KOPT-K1 (cell line): ENCODE results near the gene SPHK2.

Experiments used
- H3K27ac ChIP-seq: fragments of 200-600 bp; sonication (generic); 2 replicates; pipeline ENCODE4 v1.5.1; 2016; ENCODE audit warnings: antibody characterized with exemption, mild to moderate bottlenecking, low read depth, low read length; ENCODE audit not compliant: poor library complexity, severe bottlenecking
- H3K36me3 ChIP-seq: fragments of 200-600 bp; sonication (generic); 2 replicates; pipeline ENCODE4 v1.5.1; 2017; ENCODE audit warnings: antibody characterized with exemption, mild to moderate bottlenecking, low read length, moderate library complexity; ENCODE audit not compliant: insufficient read depth
- H3K9me3 ChIP-seq: fragments of 200-600 bp; sonication (generic); 2 replicates; pipeline ENCODE4 v1.5.1; 2017; ENCODE audit warnings: antibody characterized with exemption, low read length, mild to moderate bottlenecking; ENCODE audit not compliant: insufficient read depth, poor library complexity, severe bottlenecking

SPHK2 gene

GRCh38 chr19:48596679-48597465 lies 22.4 kb upstream of the SPHK2 start:
- H3K9me3 ChIP-seq: no peaks in the 10 kb centered on the region
- H3K36me3 ChIP-seq: no peaks in the 10 kb centered on the region
- H3K27ac ChIP-seq: no peak overlapping the region

GRCh38 chr19:48598996-48599700 lies 20.2 kb upstream of the SPHK2 start:
- Histone ChIP-seq H3K36me3 (no peaks in the 10 kb centered on the region), H3K27ac (no peak overlapping the region), H3K9me3 (no peaks in the 10 kb centered on the region)

DNA sequence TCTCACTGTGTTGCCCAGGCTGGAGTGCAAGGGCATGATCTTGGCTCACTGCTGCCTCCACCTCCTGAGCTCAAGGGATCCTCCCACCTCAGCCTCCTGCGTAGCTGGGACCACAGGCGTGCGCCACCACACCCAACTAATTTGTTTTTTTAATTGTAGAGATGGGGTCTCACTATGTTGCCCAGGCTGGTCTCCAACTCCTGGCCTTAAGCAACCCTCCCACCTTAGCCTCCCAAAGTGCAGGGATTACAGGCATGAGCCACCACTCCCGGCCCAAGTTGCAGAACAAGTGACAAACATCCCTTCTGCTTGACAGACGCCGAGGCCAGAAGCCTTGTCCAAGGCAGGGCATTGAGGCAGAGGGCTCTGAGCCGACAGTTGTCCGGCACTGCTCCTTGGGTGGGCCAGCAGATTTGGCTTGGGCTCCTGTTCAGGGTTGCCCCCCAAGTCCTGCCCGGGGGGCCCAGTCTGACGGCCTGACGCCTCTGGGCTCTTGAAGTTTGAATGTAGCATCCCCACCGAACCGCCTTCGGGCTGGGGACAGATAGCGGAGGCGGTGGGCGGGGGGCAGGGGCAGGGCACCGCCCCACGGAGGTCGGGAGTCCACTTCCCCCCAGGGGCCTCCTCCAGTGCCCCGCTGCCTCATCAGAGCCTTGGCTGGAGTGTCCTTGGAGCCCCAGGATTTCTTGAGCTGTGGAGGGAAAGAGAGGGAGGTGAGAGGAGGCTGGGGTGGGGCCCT lies 18.5 kb upstream of the SPHK2 start:
- Histone ChIP-seq H3K36me3 (no peaks in the 10 kb centered on the region), H3K27ac (no peak overlapping the region), H3K9me3 (no peaks in the 10 kb centered on the region)

DNA sequence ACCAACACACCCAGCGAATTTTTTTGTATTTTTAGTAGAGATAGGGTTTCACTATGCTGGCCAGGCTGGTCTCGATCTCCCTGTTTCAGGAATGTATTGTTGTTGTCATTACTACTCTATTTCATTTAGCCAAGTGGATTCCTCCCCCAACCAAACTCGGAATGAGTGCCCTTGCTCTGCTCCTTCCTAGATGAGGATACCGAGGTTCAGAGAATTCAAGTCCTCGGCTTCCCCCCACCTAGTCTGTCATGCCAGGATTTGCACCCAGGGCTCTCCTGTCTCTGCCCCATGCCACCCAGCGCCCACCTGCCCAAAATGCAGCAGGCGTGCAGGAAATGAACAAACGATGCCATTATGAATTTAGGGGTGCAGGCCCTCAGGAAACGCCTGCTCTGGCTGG lies 16.3 kb upstream of the SPHK2 start:
- Histone ChIP-seq H3K9me3 (no peaks in the 10 kb centered on the region), H3K27ac (no peak overlapping the region), H3K36me3 (no peaks in the 10 kb centered on the region)

- Histone ChIP-seq H3K36me3 (no peaks in the 10 kb centered on the region), H3K9me3 (no peaks in the 10 kb centered on the region), H3K27ac (no peak overlapping the region)
These were observed 15.9 kb upstream of the SPHK2 start for GRCh38 chr19:48603449-48603848.

GRCh38 chr19:48603850-48604249 lies 15.5 kb upstream of the SPHK2 start:
- H3K36me3 ChIP-seq: no peaks in the 10 kb centered on the region
- no peak overlapping the region for H3K27ac ChIP-seq
- no peaks in the 10 kb centered on the region for H3K9me3 ChIP-seq

DNA sequence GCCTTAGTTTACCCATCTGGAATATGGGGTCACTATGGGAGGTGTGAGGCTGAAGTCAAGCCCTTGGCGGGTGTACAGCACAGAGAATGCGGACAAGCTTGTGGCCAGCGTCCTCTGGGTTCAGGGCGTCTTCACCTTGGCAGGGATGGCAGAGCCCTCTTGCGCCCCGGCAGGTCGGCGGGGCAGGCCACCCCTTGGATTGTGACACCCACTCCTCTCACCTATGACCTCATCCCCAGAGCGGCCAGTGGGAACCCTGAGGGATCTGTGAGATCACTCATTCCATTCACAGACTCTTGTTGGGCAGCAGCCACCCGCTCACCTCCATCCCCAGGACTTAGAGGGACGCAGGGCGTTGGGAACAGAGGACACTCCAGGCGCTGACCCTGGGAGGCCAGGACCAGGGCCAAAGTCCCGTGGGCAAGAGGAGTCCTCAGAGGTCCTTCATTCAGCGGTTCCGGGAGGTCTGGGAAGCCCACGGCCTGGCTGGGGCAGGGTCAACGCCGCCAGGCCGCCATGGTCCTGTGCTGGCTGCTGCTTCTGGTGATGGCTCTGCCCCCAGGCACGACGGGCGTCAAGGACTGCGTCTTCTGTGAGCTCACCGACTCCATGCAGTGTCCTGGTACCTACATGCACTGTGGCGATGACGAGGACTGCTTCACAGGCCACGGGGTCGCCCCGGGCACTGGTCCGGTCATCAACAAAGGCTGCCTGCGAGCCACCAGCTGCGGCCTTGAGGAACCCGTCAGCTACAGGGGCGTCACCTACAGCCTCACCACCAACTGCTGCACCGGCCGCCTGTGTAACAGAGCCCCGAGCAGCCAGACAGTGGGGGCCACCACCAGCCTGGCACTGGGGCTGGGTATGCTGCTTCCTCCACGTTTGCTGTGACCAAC lies 12.6 kb upstream of the SPHK2 start, which contains the start of gene SPACA4:
Gene SPACA4 (plus strand): TSS at position 280 of the 896 bp plus-strand sequence. CDS start 237 bp downstream, at position 517.
- H3K9me3 ChIP-seq: no peaks in the 10 kb centered on the region
- no peaks in the 10 kb centered on the region for H3K36me3 ChIP-seq

GRCh38 chr19:48607359-48607755 lies 11.9 kb upstream of the SPHK2 start:
- Histone ChIP-seq H3K27ac (no peak overlapping the region), H3K36me3 (no peaks in the 10 kb centered on the region)

More for the DNA sequence above, 12.6 kb upstream of the SPHK2 start, which contains the start of gene SPACA4:
- no peak within 1 kb of the TSS for H3K27ac ChIP-seq

GRCh38 chr19:48608798-48609263 lies 10.5 kb upstream of the SPHK2 start:
- H3K9me3 ChIP-seq: no peaks in the 10 kb centered on the region
- peaks cover 9% of the 10 kb centered on the region; the same call in 1 of the 2 replicates for H3K36me3 ChIP-seq
- no peak overlapping the region for H3K27ac ChIP-seq

More at GRCh38 chr19:48607359-48607755, 11.9 kb upstream of the SPHK2 start:
- H3K9me3 ChIP-seq: no peaks in the 10 kb centered on the region

GRCh38 chr19:48609571-48610108 lies 9.7 kb upstream of the SPHK2 start:
- Histone ChIP-seq H3K9me3 (no peaks in the 10 kb centered on the region), H3K27ac (no peak overlapping the region), H3K36me3 (peaks cover 13% of the 10 kb centered on the region; the same call in 1 of the 2 replicates)

DNA sequence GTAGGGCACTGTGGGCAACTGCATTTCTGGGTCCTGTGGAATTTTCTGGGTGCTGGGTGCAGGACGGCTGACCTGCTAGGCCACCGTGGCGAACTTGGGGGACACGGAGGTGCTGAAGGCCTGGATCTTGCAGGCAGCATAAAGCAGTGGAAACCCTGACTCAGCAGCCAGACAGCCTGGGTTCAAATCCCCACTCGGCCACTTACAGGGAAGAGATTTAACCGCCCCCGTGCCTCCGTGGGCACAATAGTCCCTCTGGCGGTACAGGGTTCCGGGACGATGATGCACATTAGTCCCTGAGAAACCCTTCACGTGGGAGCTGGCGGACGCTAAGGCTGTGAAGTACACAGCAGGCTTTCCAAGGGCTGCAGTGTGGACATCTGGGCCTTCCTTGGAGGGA lies 7.4 kb upstream of the SPHK2 start:
- no peaks in the 10 kb centered on the region for H3K9me3 ChIP-seq
- peaks cover 36% of the 10 kb centered on the region for H3K36me3 ChIP-seq
- H3K27ac ChIP-seq: no peak overlapping the region

DNA sequence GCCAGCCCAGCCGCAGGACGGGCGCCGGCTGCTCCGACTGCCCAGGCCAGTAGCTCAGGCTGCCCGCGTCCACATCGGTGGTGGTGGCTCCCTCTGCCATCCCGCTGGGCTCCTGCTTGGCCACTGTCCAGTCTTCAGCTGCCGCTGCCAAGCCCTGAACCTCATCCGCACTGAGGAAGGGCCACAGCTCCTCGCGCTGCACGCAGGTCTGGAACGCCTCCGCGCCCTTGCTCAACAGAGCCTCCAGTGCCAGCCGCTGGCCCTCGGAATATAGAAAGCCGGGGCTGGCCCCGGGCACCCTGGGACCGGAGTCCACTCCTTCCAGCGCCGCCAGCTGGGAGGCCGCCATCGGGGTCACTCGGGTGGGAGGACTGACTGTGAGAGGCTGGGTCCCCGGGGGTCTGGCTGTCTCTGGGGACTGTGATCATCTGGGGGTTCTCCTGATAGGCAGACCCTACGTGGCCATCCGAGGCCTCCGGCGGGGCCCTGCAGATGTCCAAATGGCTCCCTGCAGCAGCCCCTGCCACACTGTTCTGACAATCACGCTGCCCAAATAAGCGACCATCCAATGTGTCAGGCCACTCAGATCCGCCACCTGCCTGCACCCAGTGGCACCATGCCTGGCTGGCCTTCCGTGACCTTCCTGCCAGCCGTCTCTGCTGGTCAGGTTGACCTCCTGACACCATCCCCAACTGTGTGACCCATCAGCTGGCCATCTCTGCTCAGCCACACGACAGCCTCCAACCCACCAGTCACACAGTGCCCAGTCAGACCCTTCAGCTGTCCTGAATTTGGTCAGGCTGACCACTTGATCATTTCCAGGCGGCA lies 6.1 kb upstream of the SPHK2 start:
- H3K27ac ChIP-seq: no peak overlapping the region
- peaks cover 49% of the 10 kb centered on the region for H3K36me3 ChIP-seq
- H3K9me3 ChIP-seq: no peaks in the 10 kb centered on the region

- Histone ChIP-seq H3K9me3 (no peaks in the 10 kb centered on the region), H3K27ac (no peak overlapping the region), H3K36me3 (peaks cover 56% of the 10 kb centered on the region)
These were observed 5.4 kb upstream of the SPHK2 start for GRCh38 chr19:48613852-48614435.
